Right atrium auricular region (tissue), 2 donors: ENCODE measurements around the gene INPP5J. TPM values are rescaled to one million over a fixed set of nuclear protein-coding genes. Genes with fewer than 3 reads are reported as not detected.

ENCODE experiments used
- DNase-seq: peaks from one replicate; pipeline ENCODE4 v3.0.0-alpha.2; 2019; ENCODE audit warnings: low spot score
- H3K27ac ChIP-seq, 2 donors: fragments of 200-600 bp; sonication (generic); 1 replicate in 1 of 2; 2 replicates in 1 of 2; pipeline ENCODE4 v1.5.1; 2016 to 2019
- H3K27me3 ChIP-seq, 2 donors: fragments of 200-600 bp; sonication (generic); one replicate each; pipeline versions ENCODE4 v1.5.1 to v1.6.0; 2017 to 2019
- H3K36me3 ChIP-seq: fragments of 200-600 bp; sonication (generic); one replicate; pipeline ENCODE4 v1.5.1; 2016
- H3K4me1 ChIP-seq, 2 donors: fragments of 200-600 bp; sonication (generic); one replicate each; pipeline versions ENCODE4 v1.5.1 to v1.6.0; 2017 to 2019
- H3K4me3 ChIP-seq, 2 donors: fragments of 200-600 bp; sonication (generic); 1 replicate in 1 of 2; 2 replicates in 1 of 2; pipeline ENCODE4 v1.5.1; 2017 to 2019; ENCODE audit warnings: mild to moderate bottlenecking in 1 of 2, moderate library complexity in 1 of 2
- H3K9me3 ChIP-seq, 2 donors: fragments of 200-600 bp; sonication (generic); one replicate each; pipeline ENCODE4 v1.5.1; 2019
- total RNA-seq, 2 donors: library from RNA; depleted of rRNA; stranded (reverse); fragments of >200 nt; gene quantifications; one replicate each; pipeline ENCODE4 v1.1.0, GENCODE V29; 2016
- TF ChIP-seq, protein P1 (sequence below), 2 donors: fragments of 200-600 bp; sonication (generic); IDR thresholded peaks; one replicate each; pipeline ENCODE4 v1.5.1; 2019; ENCODE audit warnings: antibody characterized with exemption in 2 of 2

Gene INPP5J
- total RNA-seq, 2 donors from 2014 or later, result 17.6 to 26.3 TPM

DNA sequence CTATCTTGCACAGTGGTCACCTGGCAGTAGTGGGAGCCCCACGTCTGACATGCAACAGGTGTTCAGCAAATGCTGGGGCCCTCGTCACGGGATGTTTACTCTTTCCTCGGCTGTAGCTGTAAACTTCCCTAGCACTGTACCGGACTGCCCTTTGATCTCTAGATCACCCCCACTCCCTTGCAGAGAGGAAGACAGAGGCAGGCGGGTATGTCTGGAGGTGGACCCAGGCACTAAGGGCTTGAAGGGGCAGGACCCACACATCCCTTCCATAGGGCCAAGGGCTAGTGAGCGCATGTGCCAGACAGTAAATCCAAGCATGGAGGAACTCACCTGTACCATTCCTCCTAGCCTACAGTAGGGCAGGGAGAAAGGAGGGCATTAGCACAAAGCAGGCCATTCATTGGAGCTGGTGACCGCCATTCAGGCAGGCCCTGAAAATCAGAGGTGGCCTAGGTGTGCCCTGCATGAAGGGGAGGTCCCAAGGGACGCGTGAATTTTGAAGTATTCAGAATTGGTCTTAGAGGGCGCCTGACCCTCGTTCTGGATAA is 43.6 kb upstream of the INPP5J start:
- H3K9me3 ChIP-seq, result no peaks in the 10 kb centered on the region
- TF ChIP-seq, protein P1, sequence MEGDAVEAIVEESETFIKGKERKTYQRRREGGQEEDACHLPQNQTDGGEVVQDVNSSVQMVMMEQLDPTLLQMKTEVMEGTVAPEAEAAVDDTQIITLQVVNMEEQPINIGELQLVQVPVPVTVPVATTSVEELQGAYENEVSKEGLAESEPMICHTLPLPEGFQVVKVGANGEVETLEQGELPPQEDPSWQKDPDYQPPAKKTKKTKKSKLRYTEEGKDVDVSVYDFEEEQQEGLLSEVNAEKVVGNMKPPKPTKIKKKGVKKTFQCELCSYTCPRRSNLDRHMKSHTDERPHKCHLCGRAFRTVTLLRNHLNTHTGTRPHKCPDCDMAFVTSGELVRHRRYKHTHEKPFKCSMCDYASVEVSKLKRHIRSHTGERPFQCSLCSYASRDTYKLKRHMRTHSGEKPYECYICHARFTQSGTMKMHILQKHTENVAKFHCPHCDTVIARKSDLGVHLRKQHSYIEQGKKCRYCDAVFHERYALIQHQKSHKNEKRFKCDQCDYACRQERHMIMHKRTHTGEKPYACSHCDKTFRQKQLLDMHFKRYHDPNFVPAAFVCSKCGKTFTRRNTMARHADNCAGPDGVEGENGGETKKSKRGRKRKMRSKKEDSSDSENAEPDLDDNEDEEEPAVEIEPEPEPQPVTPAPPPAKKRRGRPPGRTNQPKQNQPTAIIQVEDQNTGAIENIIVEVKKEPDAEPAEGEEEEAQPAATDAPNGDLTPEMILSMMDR (IDR thresholded peaks at IDR 0.05), result no peak
- DNase-seq, result no peak
- peaks cover 0 to 39% of the 10 kb centered on the region in 2 donors for H3K4me1 ChIP-seq
- no peaks in the 10 kb centered on the region for H3K36me3 ChIP-seq
- H3K27ac ChIP-seq, result no peak overlapping the region
- H3K4me3 ChIP-seq, result no peak overlapping the region
- no peaks in the 10 kb centered on the region for H3K27me3 ChIP-seq

DNA sequence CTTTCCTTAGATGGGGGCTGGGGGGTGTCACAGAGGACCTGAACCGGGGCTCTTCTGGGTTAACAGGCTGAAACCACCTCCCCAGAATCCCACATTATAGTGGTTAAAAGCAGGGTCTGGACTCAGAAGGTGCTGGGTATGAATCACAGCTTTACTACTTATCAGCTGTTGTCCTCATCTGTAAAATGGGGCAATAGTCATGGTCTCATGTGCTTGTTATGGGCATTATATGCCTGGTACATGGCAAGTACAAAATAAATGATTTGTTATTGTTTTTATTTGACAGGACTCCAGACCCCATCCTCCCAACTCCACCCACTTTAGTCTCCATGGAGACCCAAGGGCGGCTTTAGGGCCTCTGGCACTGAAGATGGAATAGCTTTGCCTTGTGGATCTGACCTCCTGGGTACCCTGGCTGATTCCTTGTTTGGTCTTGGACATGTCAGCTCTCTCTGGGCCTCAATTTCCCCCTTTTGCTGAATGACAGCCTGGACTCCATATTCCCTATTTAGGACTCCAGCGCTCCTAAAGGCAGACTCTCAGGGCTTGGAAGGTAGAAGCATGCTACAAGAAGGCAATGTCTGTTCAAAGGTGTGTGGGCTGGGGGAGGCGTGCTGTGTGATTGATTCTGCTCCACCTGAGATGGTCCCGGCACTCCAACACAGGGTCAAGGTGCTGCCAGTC is 42.5 kb upstream of the INPP5J start:
- Histone ChIP-seq H3K27me3 (no peaks in the 10 kb centered on the region), H3K27ac (peak overlapping the region; percentile 92), H3K4me3 (peak overlapping the region; percentile 72 to 80), H3K9me3 (no peaks in the 10 kb centered on the region), H3K4me1 (peaks cover 0 to 42% of the 10 kb centered on the region in 2 donors), H3K36me3 (no peaks in the 10 kb centered on the region)
- TF ChIP-seq, protein P1 (IDR thresholded peaks at IDR 0.05), result no peak
- no peak for DNase-seq

DNA sequence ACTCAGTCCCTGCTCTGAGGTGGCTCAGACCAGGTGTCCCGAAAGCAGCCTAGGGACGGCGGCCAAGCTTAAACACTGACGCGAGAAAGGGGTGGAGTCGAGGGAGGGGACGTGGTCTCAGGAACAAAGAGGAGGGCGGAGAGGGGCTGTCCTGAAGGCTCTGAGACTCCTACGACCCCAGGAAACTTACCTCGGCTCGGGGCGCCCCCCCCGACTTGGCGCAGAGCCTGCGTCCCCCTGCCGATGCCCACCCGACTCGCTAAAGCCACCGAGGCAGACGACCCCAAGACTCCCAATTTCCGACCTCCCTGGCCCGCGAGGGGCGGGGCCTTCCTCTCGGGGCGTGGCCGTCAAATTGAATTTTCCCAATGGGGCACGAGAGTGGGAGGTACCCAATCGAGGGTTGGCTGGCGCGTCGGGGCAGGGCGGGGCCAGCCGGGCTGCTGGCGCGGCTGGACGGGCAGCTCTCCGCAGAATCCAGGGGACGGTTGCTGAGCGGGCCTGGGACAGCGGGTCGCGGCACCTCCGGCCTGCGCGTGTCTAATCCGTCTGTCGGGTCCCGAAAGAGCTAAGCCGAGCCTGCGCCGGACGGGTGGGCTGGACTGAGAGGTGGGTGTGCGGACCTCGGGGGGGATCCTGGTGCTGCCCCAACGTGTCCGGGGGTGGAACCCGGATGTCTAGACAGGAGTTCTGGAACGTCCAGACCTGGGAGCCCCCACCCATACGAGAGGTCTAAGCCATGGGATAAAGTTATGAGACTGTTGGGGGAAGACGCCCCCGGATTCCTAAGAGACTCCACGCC is 41.7 kb upstream of the INPP5J start, which contains the start of gene SMTN:
Gene SMTN (plus strand): TSS at position 471 of the 802 bp plus-strand sequence. CDS start 1,941 bp downstream, outside the sequence.
- Histone ChIP-seq H3K4me1 (peaks cover 0 to 47% of the 10 kb centered on the region in 2 donors), H3K4me3 (peak within 1 kb of the TSS; percentile 72 to 80)
- TF ChIP-seq, protein P1 (IDR thresholded peaks at IDR 0.05), result no peak

DNA sequence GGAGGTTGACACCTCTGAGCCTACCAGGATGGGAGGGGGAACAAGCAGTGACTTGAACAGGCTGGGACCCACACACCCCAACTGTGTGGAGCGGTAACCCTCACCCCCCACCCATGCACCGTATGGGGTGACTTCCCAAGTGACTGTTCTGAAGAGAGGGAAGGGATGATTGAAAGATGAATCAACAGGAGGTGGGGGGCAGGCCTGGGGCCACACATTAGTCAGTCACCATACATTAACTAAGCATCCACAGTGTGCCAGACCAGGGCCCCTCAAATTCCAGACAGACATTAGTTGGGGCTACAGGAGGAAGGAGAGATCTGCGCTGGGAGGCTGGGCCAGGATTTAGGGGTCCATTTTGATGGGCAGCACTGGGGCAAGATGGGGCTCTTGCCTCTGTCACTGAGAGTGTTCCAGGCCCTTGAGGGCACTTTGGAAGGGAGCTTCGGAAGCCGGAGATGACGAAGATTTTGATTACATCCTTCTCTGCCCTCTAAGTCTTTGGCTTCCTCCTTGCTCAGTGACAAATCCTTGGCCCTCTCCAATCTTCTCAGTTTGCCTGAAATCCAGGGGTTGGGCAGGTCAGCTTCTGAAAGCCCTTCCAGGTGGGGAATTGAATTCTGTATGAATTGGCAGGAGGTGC is 40.7 kb upstream of the INPP5J start:
- Histone ChIP-seq H3K9me3 (no peaks in the 10 kb centered on the region), H3K4me1 (peaks cover 0 to 57% of the 10 kb centered on the region in 2 donors), H3K27ac (peak overlapping the region; percentile 92), H3K4me3 (peak overlapping the region; percentile 72 to 80), H3K27me3 (no peaks in the 10 kb centered on the region), H3K36me3 (no peaks in the 10 kb centered on the region)
- no peak for DNase-seq
- TF ChIP-seq, protein P1 (IDR thresholded peaks at IDR 0.05), result no peak

More for the DNA sequence above, 41.7 kb upstream of the INPP5J start, which contains the start of gene SMTN:
- no peaks in the 10 kb centered on the region for H3K9me3 ChIP-seq
- peak; percentile 94 for DNase-seq
- no peaks in the 10 kb centered on the region for H3K36me3 ChIP-seq
- H3K27me3 ChIP-seq, result no peaks in the 10 kb centered on the region
- H3K27ac ChIP-seq, result peak within 1 kb of the TSS; percentile 92

DNA sequence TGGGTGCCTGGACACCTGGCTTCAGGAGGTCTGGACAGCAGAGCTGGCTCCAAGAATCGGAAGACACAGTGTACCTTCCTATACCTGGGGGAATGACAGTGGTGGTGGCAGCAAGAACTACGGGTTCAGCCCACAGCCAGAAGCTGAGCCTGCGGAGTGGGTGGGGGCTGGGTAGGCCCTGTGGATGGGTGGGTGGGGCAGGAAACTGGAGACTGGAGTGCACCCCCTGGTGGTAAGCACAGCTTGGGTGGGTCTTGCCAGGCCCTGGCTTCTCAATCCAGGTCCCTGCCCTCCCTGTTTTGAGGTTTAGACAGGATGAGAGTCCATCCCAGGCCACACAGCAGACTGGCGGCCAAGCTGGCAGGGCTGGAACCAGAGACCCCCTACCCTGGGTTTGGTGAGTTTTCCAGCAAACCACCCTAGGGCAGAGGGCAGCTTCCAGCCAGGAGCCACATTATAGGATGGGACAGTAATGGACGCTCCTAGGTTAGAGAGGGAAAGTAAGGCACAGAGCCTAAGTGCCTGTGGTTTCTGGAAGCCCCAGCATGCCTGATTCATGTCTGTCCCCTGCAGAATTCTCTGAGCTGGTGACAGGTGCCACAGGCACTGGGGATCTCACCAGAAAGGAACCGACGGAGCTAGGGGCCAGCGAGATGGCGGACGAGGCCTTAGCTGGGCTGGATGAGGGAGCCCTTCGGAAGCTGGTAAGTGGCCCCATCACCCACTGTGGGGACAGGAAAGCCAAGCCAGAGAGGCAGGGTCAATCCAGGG is 40.0 kb upstream of the INPP5J start:
- Histone ChIP-seq H3K27ac (peak overlapping the region; percentile 92), H3K27me3 (no peaks in the 10 kb centered on the region), H3K4me1 (peaks cover 0 to 64% of the 10 kb centered on the region in 2 donors), H3K4me3 (peak overlapping the region; percentile 72 to 80), H3K9me3 (no peaks in the 10 kb centered on the region), H3K36me3 (peaks cover 2% of the 10 kb centered on the region)
- TF ChIP-seq, protein P1 (IDR thresholded peaks at IDR 0.05), result peak; percentile 54 to 78
- peak; percentile 83 for DNase-seq
